A673 (cell line): ENCODE measurements around the gene KCNMA1. TPM values are rescaled to one million over a fixed set of nuclear protein-coding genes. Genes with fewer than 3 reads are reported as not detected.

ENCODE experiments used
- BruUV-seq: library from RNA; stranded (reverse); fragments of 400-500 nt; replicated peaks from 2 replicates; lab custom pipeline; 2021; lab: Mats Ljungman, UMichigan
- CTCF ChIA-PET: fragments of 300-600 bp; sonication (Branson Sonifier 250); formaldehyde crosslinking; loops from one replicate; lab custom pipeline; 2022; ENCODE audit warnings: antibody characterized with exemption; lab: Charles Lee
- POLR2A ChIA-PET: fragments of 300-600 bp; sonication (Branson Sonifier 250); formaldehyde crosslinking; loops from one replicate; lab custom pipeline; 2022; ENCODE audit warnings: antibody characterized with exemption; ENCODE audit not compliant: low non-redundant PET; lab: Charles Lee
- DNase-seq: peaks from one replicate; pipeline ENCODE4 v3.0.0-alpha.2; 2015; ENCODE audit warnings: low spot score
- H3K27ac ChIP-seq: fragments of 200-600 bp; sonication (generic); 2 replicates; pipeline ENCODE4 v1.5.1; 2016; ENCODE audit warnings: mixed run types, low read depth, mild to moderate bottlenecking, mixed read lengths, antibody characterized with exemption, low read length; ENCODE audit not compliant: poor library complexity, severe bottlenecking
- H3K27me3 ChIP-seq: fragments of 200-600 bp; sonication (generic); replicated peaks from 2 replicates; pipeline ENCODE4 v1.6.1; 2017; ENCODE audit warnings: mixed run types, low read depth, mild to moderate bottlenecking, mixed read lengths, antibody characterized with exemption, low read length; ENCODE audit not compliant: insufficient read depth, poor library complexity
- H3K36me3 ChIP-seq: fragments of 200-600 bp; sonication (generic); 2 replicates; pipeline ENCODE4 v1.6.1; 2016; ENCODE audit warnings: mixed run types, mild to moderate bottlenecking, mixed read lengths, antibody characterized with exemption, low read length; ENCODE audit not compliant: insufficient read depth, poor library complexity, severe bottlenecking
- H3K4me1 ChIP-seq: fragments of 200-600 bp; sonication (generic); 2 replicates; pipeline ENCODE4 v1.6.1; 2017; ENCODE audit warnings: mixed run types, mild to moderate bottlenecking, mixed read lengths, antibody characterized with exemption, low read length; ENCODE audit not compliant: insufficient read depth, poor library complexity, severe bottlenecking
- H3K4me3 ChIP-seq: fragments of 200-600 bp; sonication (generic); 2 replicates; pipeline ENCODE4 v1.5.1; 2016; ENCODE audit warnings: low read depth, mixed run types, mild to moderate bottlenecking, mixed read lengths, low read length; ENCODE audit not compliant: poor library complexity, severe bottlenecking
- H3K9me3 ChIP-seq: fragments of 200-600 bp; sonication (generic); 2 replicates; pipeline ENCODE4 v1.6.1; 2016; ENCODE audit warnings: mixed run types, low read depth, mild to moderate bottlenecking, mixed read lengths, antibody characterized with exemption, low read length; ENCODE audit not compliant: poor library complexity, severe bottlenecking
- CTCF ChIP-seq: fragments of 300-800, 200-600 bp; sonication (generic); conservative IDR thresholded peaks from 2 replicates; pipeline ENCODE4 v1.5.1; 2017; ENCODE audit warnings: low read depth, mild to moderate bottlenecking, antibody characterized with exemption, low read length, moderate library complexity, mixed read lengths
- EZH2 ChIP-seq: fragments of 200-600 bp; sonication (generic); IDR thresholded peaks from 2 replicates; pipeline ENCODE4 v1.6.1; 2017; ENCODE audit warnings: borderline replicate concordance, low read depth, mild to moderate bottlenecking, mixed read lengths, antibody characterized with exemption, low read length; ENCODE audit not compliant: poor library complexity, severe bottlenecking
- intact Hi-C: fragments of 100-400 bp; cut with micrococcal nuclease; formaldehyde crosslinking; loops from one replicate; pipeline ENCODE4 v1.10.0; 2022; ENCODE audit not compliant: unreplicated experiment
- total RNA-seq: library from RNA; stranded (reverse); gene quantifications from 2 replicates; pipeline ENCODE4 v1.2.3, GENCODE V29; 2021

The KCNMA1 gene
- total RNA-seq, 1 experiment from 2014 or later, result 0.84 TPM

GRCh38 chr10:76869931-76870330 lies 767.7 kb downstream of the KCNMA1 start:
- ChIA-PET CTCF (no interaction called here), POLR2A (no interaction called here)
- Histone ChIP-seq H3K36me3 (no peaks in the 10 kb centered on the region), H3K4me1 (no peaks in the 10 kb centered on the region), H3K27ac (no peak overlapping the region), H3K9me3 (no peaks in the 10 kb centered on the region), H3K27me3 (no peaks in the 10 kb centered on the region), H3K4me3 (no peak overlapping the region)
- TF ChIP-seq EZH2 (no peak), CTCF (no peak)
- BruUV-seq, result no TSS peak
- DNase-seq, result no peak
- intact Hi-C loops, result no loop called here

- H3K4me1 ChIP-seq, result no peaks in the 10 kb centered on the region
- H3K4me3 ChIP-seq, result no peak overlapping the region
- no peak for TF ChIP-seq EZH2
- no peak for TF ChIP-seq CTCF
- ChIA-PET POLR2A (interaction anchor here (0.7 kb wide), 1 partner anchor 1390 kb away, joined by 5 read pairs; no protein-coding TSS in a partner anchor), CTCF (no interaction called here)
- intact Hi-C loops, result no loop called here
- no peaks in the 10 kb centered on the region for H3K36me3 ChIP-seq
- H3K9me3 ChIP-seq, result no peaks in the 10 kb centered on the region
- H3K27me3 ChIP-seq, result no peaks in the 10 kb centered on the region
- no peak for DNase-seq
- BruUV-seq, result no TSS peak
- H3K27ac ChIP-seq, result no peak overlapping the region
Measured at GRCh38 chr10:76868098-76868977, 769.3 kb downstream of the KCNMA1 start.

- intact Hi-C loops, result no loop called here
- no peak for DNase-seq
- no peaks in the 10 kb centered on the region for H3K27me3 ChIP-seq
- no peak for TF ChIP-seq CTCF
- TF ChIP-seq EZH2, result no peak
- CTCF ChIA-PET, result no interaction called here
- no peaks in the 10 kb centered on the region for H3K36me3 ChIP-seq
- H3K4me1 ChIP-seq, result no peaks in the 10 kb centered on the region
- BruUV-seq, result no TSS peak
- POLR2A ChIA-PET, result no interaction called here
- H3K9me3 ChIP-seq, result no peaks in the 10 kb centered on the region
- no peak overlapping the region for H3K4me3 ChIP-seq
- H3K27ac ChIP-seq, result no peak overlapping the region
Measured at GRCh38 chr10:76866841-76867586, 770.6 kb downstream of the KCNMA1 start.
